HepG2 (cell line): ENCODE data around the gene NGEF. TPM values are rescaled to one million over a fixed set of nuclear protein-coding genes. Genes with fewer than 3 reads are reported as not detected.

Source experiments
- ASH2L ChIP-seq: fragments of 300-600, 200-600 bp; sonication (generic); IDR thresholded peaks from 2 replicates; pipeline ENCODE4 v1.7.0; 2017; ENCODE audit warnings: low read depth, mild to moderate bottlenecking, moderate library complexity, mixed read lengths, low read length; ENCODE audit not compliant: insufficient read length
- ATF1 ChIP-seq: IDR thresholded peaks from 2 replicates; pipeline ENCODE4 v1.6.1; 2016; ENCODE audit warnings: mild to moderate bottlenecking, control low read depth
- EED ChIP-seq: sonication (generic); formaldehyde crosslinking; IDR thresholded peaks from 2 replicates; pipeline ENCODE4 v1.5.0; 2020; ENCODE audit warnings: mild to moderate bottlenecking, missing genetic modification reagents
- GATAD1 ChIP-seq: IDR thresholded peaks from 2 replicates; pipeline ENCODE4 v1.6.1; 2016; ENCODE audit warnings: missing genetic modification reagents, missing compliant biosample characterization
- GMEB2 ChIP-seq: IDR thresholded peaks from 2 replicates; pipeline ENCODE4 v1.6.1; 2016; ENCODE audit warnings: missing biosample characterization, missing genetic modification reagents, low read depth
- GTF2F1 ChIP-seq: fragments of 150-350 bp; IDR thresholded peaks from 2 replicates; pipeline ENCODE4 v1.6.1; 2014; ENCODE audit warnings: low read length
- HOXA7 ChIP-seq: sonication (generic); formaldehyde crosslinking; IDR thresholded peaks from 2 replicates; pipeline ENCODE4 v1.8.1; 2022; ENCODE audit warnings: mild to moderate bottlenecking, missing genetic modification reagents, moderate library complexity
- NONO ChIP-seq, 2 experiments: fragments of 450-650 bp in 1 of 2; sonication (generic) in 1 of 2; formaldehyde crosslinking in 1 of 2; IDR thresholded peaks in 1 of 2; conservative IDR thresholded peaks in 1 of 2; 2 replicates each; pipeline versions ENCODE4 v1.6.1 to v1.8.0; 2017 to 2022; ENCODE audit warnings: mild to moderate bottlenecking in 1 of 2, missing genetic modification reagents in 1 of 2, moderate library complexity in 1 of 2
- NR2F1 ChIP-seq, 2 experiments: fragments of 450-650 bp in 1 of 2; formaldehyde crosslinking in 1 of 2; IDR thresholded peaks; 2 replicates each; pipeline versions ENCODE4 v1.5.0 to v1.6.1; 2016 to 2020; ENCODE audit warnings: mild to moderate bottlenecking in 1 of 2, missing compliant biosample characterization in 1 of 2, missing genetic modification reagents in 1 of 2, moderate library complexity in 1 of 2
- PAX8 ChIP-seq: sonication (generic); formaldehyde crosslinking; IDR thresholded peaks from 2 replicates; pipeline ENCODE4 v1.8.0; 2022; ENCODE audit warnings: mild to moderate bottlenecking, missing genetic modification reagents, borderline replicate concordance
- SALL2 ChIP-seq: sonication (generic); formaldehyde crosslinking; IDR thresholded peaks from 2 replicates; pipeline ENCODE4 v1.8.1; 2023; ENCODE audit warnings: mild to moderate bottlenecking, missing genetic modification reagents, inconsistent platforms
- TAF1 ChIP-seq: sonication (generic); formaldehyde crosslinking; IDR thresholded peaks from 2 replicates; pipeline ENCODE4 v1.4.0; 2020; ENCODE audit warnings: missing genetic modification reagents
- THAP9 ChIP-seq: sonication (generic); formaldehyde crosslinking; IDR thresholded peaks from 2 replicates; pipeline ENCODE4; 2020; ENCODE audit warnings: missing genetic modification reagents, mild to moderate bottlenecking, borderline replicate concordance
- ZFAT ChIP-seq: sonication (generic); formaldehyde crosslinking; conservative IDR thresholded peaks from 2 replicates; pipeline ENCODE4 v1.8.1; 2023; ENCODE audit warnings: missing genetic modification reagents, inconsistent platforms
- ZFP36L2 ChIP-seq: sonication (generic); formaldehyde crosslinking; IDR thresholded peaks from 2 replicates; pipeline ENCODE4 v1.4.0; 2020; ENCODE audit warnings: missing genetic modification reagents
- ZGPAT ChIP-seq: IDR thresholded peaks from 2 replicates; pipeline ENCODE4 v1.6.1; 2016; ENCODE audit warnings: mild to moderate bottlenecking
- ZNF292 ChIP-seq: sonication (generic); formaldehyde crosslinking; IDR thresholded peaks from 2 replicates; pipeline ENCODE4 v1.8.1; 2022; ENCODE audit warnings: mild to moderate bottlenecking, low read depth, missing genetic modification reagents, borderline replicate concordance
- ZNF3 ChIP-seq: IDR thresholded peaks from 2 replicates; pipeline ENCODE4 v1.7.0; 2017; ENCODE audit warnings: inconsistent platforms
- ZNF543 ChIP-seq: sonication (generic); formaldehyde crosslinking; IDR thresholded peaks from 2 replicates; pipeline ENCODE4 v1.4.0; 2020; ENCODE audit warnings: mild to moderate bottlenecking, missing genetic modification reagents
- ZNF550 ChIP-seq: sonication (generic); formaldehyde crosslinking; IDR thresholded peaks from 2 replicates; pipeline ENCODE4 v1.4.0; 2020; ENCODE audit warnings: mild to moderate bottlenecking, missing genetic modification reagents, borderline replicate concordance
- ZNF597 ChIP-seq: sonication (generic); formaldehyde crosslinking; IDR thresholded peaks from 2 replicates; pipeline ENCODE4 v1.5.0; 2020; ENCODE audit warnings: missing genetic modification reagents
- ZSCAN5A ChIP-seq: sonication (generic); formaldehyde crosslinking; IDR thresholded peaks from 2 replicates; pipeline ENCODE4 v1.8.0; 2022; ENCODE audit warnings: mild to moderate bottlenecking, missing genetic modification reagents, borderline replicate concordance
- polyA plus RNA-seq, 8 experiments: library from polyadenylated mRNA; depleted of rRNA in 3 of 8; stranded (reverse) in 7 of 8; unstranded in 1 of 8; fragments of >200 nt; fragmentation: Illumina TruSeq in 4 of 8; extraction: Trizol in 4 of 8; gene quantifications; 2 replicates each; pipeline versions ENCODE4 v1.2.1 to v1.2.3, GENCODE V29; 2011 to 2016; ENCODE audit warnings: low read depth in 4 of 8, missing spikeins in 1 of 8, mixed read lengths in 1 of 8; ENCODE audit not compliant: insufficient read depth in 1 of 8
- total RNA-seq, 5 experiments: library from RNA; depleted of rRNA; stranded (reverse); fragments of >200 nt; fragmentation: Illumina TruSeq; extraction: Trizol; gene quantifications; 2 replicates each; pipeline ENCODE4 v1.2.3, GENCODE V29; 2016; ENCODE audit warnings: low read depth in 1 of 5

Gene NGEF
- total and polyA plus RNA-seq, 2 of the 13 experiments (the other 11 are each of a cell fraction or from before 2014, with no cell fraction given) = 14.4 to 36.9 TPM

- TF ChIP-seq ZSCAN5A (CRISPR knock-in tag) (peak; percentile 67; the same call in 1 of the 2 replicates), ZNF597 (CRISPR knock-in tag) (no peak), ZFAT (CRISPR knock-in tag) (no peak), THAP9 (CRISPR knock-in tag) (no peak), ZNF3 (CRISPR knock-in tag) (peak; percentile 48; the same call in 1 of the 2 replicates), HOXA7 (CRISPR knock-in tag) (no peak), SALL2 (CRISPR knock-in tag) (peak; percentile 65; the same call in 1 of the 2 replicates), GATAD1 (CRISPR knock-in tag) (peak; percentile 54; the same call in 1 of the 2 replicates), NONO (IDR thresholded peaks at IDR 0.05) (no peak), NONO (CRISPR knock-in tag; conservative IDR thresholded peaks at IDR 0.05) (peak; percentile 62), EED (no peak), ZGPAT (CRISPR knock-in tag) (peak; percentile 73), ATF1 (CRISPR knock-in tag) (0 out of 2 replicates have a peak, but pooled peaks have one; percentile 51), GMEB2 (0 out of 2 replicates have a peak, but pooled peaks have one; percentile 42), ZNF550 (CRISPR knock-in tag) (no peak), GTF2F1 (no peak), ASH2L (peak; percentile 92), PAX8 (CRISPR knock-in tag) (no peak), ZNF543 (CRISPR knock-in tag) (no peak), ZNF292 (peak; percentile 72; the same call in 1 of the 2 replicates), ZFP36L2 (CRISPR knock-in tag) (no peak), NR2F1 (CRISPR knock-in tag; IDR thresholded peaks at IDR 0.05) (no peak; a peak in 1 of 4 replicates), TAF1 (CRISPR knock-in tag) (peak; percentile 46; the same call in 1 of the 2 replicates)
Measured at GRCh38 chr2:232857158-232857563, 155.9 kb downstream of the NGEF start (continued).
